PC-3 (cell line): ENCODE data around the gene DTL.

Experiments
- CTCF ChIP-seq: fragments of 300-600 bp; sonication (generic); conservative IDR thresholded peaks from 2 replicates; pipeline ENCODE4 v1.5.1; 2017; ENCODE audit warnings: antibody characterized with exemption, low read depth, mild to moderate bottlenecking, low read length
- EZH2 ChIP-seq: fragments of 300-600 bp; sonication (generic); IDR thresholded peaks from one replicate; pipeline ENCODE4 v1.6.1; 2017; ENCODE audit warnings: antibody characterized with exemption, mild to moderate bottlenecking, low read length; ENCODE audit not compliant: unreplicated experiment
- EZH2phosphoT487 ChIP-seq: fragments of 300-600 bp; sonication (generic); IDR thresholded peaks from 2 replicates; pipeline ENCODE4 v1.6.1; 2018; ENCODE audit warnings: mild to moderate bottlenecking, antibody characterized with exemption, low read length, borderline replicate concordance

- TF ChIP-seq CTCF (no peak), EZH2phosphoT487 (no peak), EZH2 (no peak)
These were observed 48.8 kb upstream of the DTL start for GRCh38 chr1:211986628-211987254.
